22Rv1 (cell line): ENCODE measurements around the gene FAM234B.

Experiments used
- H3K27ac ChIP-seq: fragments of 450-650 bp; 2 replicates; pipeline ENCODE4 v1.5.1; 2017
- ZFX ChIP-seq: fragments of 450-650 bp; IDR thresholded peaks from 2 replicates; pipeline ENCODE4 v1.6.1; 2017; ENCODE audit warnings: antibody characterized with exemption, borderline replicate concordance
- TF ChIP-seq, protein P1 (sequence below): fragments of 450-650 bp; IDR thresholded peaks from 2 replicates; pipeline ENCODE4 v1.5.1; 2017; ENCODE audit warnings: mild to moderate bottlenecking

The FAM234B gene

DNA sequence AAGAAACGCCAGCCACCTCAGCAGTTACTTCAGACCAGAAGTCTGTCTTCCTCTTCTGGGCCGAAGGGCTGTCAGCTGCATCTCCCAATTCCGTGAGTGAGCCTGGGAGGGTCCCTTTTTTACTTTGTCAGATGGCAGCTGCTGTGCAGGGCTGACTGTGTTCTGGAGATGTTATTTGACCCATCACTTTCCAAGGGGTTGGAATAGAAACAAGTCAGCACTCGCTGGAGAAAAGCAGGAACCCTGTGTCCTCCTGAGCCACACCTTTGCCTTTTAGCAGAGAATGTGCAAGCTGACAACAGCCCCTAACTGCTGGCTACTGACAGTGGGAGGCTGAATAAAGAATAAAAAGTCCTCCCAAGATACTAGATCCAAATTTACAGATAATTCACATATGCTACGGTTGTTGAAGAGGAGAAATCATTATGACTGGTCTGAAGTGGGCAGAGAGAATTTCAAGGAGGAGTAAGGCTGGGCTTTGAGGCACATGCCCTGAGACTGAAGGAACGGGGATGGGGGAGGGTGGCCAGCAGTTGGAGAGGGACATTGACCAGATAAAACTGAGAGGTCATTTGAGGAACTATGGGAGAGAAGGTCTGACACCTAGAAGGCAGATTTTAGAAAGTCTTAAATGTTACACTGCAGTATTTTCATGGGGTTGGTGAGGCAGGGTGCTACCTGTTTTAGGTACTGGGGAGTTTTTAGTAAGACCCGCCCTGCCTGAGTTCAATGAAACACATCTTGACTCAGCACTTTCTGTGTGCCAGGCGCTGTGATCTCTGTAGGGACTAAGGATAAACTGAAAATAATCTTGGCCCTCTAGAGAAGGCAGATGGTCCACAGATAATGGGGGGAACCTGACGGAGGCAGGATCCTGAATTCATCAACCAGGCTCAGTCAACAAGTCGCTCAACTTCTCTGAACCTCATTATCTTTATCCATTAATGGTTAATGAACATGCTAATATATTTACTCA, 27.4 kb downstream of the FAM234B start:
- TF ChIP-seq, protein P1, sequence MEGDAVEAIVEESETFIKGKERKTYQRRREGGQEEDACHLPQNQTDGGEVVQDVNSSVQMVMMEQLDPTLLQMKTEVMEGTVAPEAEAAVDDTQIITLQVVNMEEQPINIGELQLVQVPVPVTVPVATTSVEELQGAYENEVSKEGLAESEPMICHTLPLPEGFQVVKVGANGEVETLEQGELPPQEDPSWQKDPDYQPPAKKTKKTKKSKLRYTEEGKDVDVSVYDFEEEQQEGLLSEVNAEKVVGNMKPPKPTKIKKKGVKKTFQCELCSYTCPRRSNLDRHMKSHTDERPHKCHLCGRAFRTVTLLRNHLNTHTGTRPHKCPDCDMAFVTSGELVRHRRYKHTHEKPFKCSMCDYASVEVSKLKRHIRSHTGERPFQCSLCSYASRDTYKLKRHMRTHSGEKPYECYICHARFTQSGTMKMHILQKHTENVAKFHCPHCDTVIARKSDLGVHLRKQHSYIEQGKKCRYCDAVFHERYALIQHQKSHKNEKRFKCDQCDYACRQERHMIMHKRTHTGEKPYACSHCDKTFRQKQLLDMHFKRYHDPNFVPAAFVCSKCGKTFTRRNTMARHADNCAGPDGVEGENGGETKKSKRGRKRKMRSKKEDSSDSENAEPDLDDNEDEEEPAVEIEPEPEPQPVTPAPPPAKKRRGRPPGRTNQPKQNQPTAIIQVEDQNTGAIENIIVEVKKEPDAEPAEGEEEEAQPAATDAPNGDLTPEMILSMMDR: no peak
- no peak for TF ChIP-seq ZFX

DNA sequence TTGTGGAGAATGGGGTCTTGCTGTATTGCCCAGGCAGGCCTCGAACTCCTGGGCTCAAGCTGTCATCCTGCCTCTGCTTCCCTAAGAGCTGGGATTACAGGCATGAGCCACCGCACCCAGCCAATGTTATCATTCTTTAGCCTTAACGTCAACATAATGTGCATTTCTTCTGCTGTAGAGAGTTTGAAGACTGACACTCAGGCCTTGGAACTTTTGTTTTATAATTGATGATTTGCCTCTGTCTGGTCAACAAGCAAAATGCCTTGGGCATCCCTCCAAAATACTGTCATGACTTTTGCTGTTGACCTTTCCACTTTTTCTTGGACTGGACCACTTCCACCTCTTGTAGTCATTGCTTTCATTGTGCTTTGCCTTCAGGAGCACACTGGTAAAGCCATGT, 29.0 kb downstream of the FAM234B start:
- no peak overlapping the region for H3K27ac ChIP-seq
- no peak for TF ChIP-seq ZFX
- TF ChIP-seq, protein P1: no peak

More for the DNA sequence above, 27.4 kb downstream of the FAM234B start:
- no peak overlapping the region for H3K27ac ChIP-seq

DNA sequence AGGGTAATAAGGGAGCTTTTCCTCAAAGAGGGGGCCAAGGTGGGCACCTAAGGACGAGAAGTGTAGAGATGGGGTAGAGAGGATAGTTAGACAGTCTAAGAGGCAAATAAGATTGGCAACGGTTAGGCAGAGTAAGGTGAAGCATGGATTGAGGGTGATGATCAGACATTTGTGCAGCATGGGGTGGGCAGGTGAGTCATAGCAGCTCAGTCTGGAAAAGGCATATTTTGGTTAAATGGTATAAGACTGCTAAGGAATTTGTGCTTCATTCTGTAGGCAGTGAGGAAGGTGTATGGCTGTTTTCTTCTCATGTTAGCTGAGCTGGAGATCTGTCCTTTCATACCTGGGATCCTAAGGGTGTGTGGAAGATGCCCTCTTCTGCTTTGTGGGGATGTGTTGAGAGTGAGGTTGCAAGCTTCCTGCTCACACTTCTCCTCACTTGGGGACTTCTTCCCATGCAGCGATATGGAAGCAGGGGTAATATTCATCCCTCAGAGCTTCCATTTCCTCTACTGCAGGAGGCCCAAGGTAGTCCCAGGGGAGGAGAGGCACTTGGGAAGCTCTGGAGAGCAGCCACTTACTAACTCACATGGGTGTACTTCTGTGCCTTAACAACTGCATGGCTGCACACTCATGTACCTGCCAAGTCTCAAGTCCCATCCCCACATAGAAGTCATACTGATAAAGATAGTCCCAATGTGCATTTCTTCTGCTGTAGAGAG, 30.4 kb downstream of the FAM234B start:
- no peak overlapping the region for H3K27ac ChIP-seq

DNA sequence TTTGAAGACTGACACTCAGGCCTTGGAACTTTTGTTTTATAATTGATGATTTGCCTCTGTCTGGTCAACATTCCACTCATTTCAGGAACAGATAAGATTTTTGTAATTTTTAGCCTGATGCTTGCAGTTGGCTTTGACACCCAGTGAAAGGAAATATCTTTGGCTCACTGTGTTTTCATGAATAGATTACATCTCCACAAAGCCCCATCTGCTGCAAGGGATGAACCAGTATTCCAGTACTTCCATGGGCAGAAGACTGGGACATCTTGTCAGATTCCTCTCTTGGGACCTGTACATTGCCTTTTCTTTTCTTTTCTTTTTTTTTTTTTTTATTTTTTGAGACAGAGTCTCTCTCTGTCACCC, 30.9 kb downstream of the FAM234B start:
- H3K27ac ChIP-seq: no peak overlapping the region
- no peak for TF ChIP-seq ZFX
- TF ChIP-seq, protein P1: no peak

More for the DNA sequence above, 30.4 kb downstream of the FAM234B start:
- TF ChIP-seq ZFX: no peak
- TF ChIP-seq, protein P1: no peak

DNA sequence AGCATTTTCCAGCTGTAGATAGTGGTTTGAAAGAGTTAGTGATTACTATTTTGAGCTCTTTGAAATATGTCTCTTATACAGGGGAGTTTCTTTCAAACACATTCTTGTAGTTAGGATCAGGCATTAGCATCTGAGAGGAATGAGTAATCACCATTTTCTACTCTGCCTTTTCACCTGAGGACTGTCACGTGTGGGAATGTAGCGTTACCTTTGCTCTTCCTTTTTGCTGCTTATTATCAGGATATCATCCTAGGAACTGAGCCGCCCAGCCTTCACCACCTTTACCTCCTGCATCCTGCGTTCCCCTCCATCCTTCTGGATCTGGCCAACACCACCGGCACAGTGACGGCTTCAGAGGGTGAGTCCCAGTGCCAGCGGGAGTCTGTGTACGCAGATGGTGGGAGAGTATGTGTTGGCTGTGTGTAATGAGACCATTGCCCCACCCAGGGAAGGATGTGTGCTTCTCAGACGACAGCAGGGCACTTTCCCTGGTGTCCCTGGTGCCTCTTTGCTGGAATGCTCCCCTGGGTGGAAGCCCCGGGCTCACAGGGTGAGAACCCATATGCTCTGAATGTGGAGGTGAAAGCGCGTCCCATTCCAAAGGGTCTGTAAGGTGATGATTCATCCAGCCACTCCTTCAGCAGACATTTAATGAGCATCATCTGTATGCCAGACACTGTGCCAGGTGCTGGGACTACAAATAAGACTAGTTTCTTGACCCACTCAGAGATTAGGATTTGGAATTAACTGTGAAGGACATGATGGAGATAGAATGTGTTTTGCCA, 31.8 kb downstream of the FAM234B start:
- no peak for TF ChIP-seq ZFX
- TF ChIP-seq, protein P1: no peak
- no peak overlapping the region for H3K27ac ChIP-seq

DNA sequence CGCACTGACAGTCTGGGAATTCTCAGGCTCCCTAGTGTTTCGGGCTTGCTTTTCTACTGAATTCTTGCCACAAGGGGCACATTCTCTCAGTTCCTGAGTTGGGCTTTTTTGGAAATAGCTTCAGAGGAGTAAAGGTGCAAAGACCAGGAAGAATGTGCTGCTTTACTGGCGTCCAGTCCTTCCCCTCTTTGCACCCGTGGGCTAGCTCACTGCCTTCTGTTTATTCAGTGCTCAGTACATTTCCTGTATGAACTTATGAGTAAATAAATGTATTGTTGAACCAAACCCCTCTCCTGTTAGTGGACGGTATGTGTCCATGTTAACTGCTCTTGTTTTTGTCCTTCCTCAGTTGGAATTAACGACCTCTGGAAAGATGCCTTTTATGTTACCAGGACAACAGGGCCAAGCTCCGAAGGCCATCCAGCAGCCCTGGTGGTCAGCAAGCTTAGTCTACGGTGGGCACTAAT, 35.3 kb downstream of the FAM234B start:
- H3K27ac ChIP-seq: no peak overlapping the region
- TF ChIP-seq, protein P1: no peak
- no peak for TF ChIP-seq ZFX
